Central memory CD8-positive, alpha-beta T cell (primary cell): ENCODE results near the gene MKNK1.
"Not testable (repeated sequence)": the region's sequence is repeated elsewhere in the genome, so short reads cannot be mapped to it uniquely, and the experiment has no call there.

Experiments used
- ATAC-seq: fragments of 150-1000 bp; cut with Tn5 transposase; replicated peaks from 2 replicates; pipeline ENCODE4 v1.10.0; 2022; ENCODE audit warnings: mild to moderate bottlenecking, moderate FRiP score, moderate number of reproducible peaks; ENCODE audit not compliant: poor library complexity, severe bottlenecking; ENCODE audit errors: extremely low read depth
- DNase-seq, 2 donors: peaks; one replicate each; pipeline ENCODE4 v3.0.0; 2021; ENCODE audit warnings: low spot score in 2 of 2
- H3K27ac Mint-ChIP-seq: one replicate; pipeline ENCODE4 v1.8.0; 2022; ENCODE audit warnings: low read depth, mild to moderate bottlenecking, moderate library complexity, mixed read lengths
- H3K27me3 Mint-ChIP-seq: one replicate; pipeline ENCODE4 v1.8.0; 2022; ENCODE audit warnings: mixed read lengths
- H3K36me3 Mint-ChIP-seq: one replicate; pipeline ENCODE4 v1.8.0; 2022; ENCODE audit warnings: mild to moderate bottlenecking, moderate library complexity, mixed read lengths; ENCODE audit not compliant: insufficient read depth
- H3K4me1 Mint-ChIP-seq: one replicate; pipeline ENCODE4 v1.8.0; 2022; ENCODE audit warnings: mixed read lengths
- H3K4me3 Mint-ChIP-seq: one replicate; pipeline ENCODE4 v1.8.0; 2022; ENCODE audit warnings: mild to moderate bottlenecking, moderate library complexity, mixed read lengths
- H3K9me3 Mint-ChIP-seq: one replicate; pipeline ENCODE4 v1.8.0; 2022; ENCODE audit warnings: mixed read lengths

The MKNK1 gene

GRCh38 chr1:46603858-46604549 is at the start of gene MKNK1:
TSS of gene MKNK1 (minus strand) at chr1:46604268. CDS start at chr1:46583327, 20,941 bp downstream.
- Mint-ChIP-seq H3K27me3 (no peaks in the 10 kb centered on the region), H3K27ac (peak within 1 kb of the TSS; percentile 91), H3K36me3 (peaks cover 17% of the 10 kb centered on the region), H3K4me1 (peaks cover 68% of the 10 kb centered on the region), H3K4me3 (peak within 1 kb of the TSS; percentile 91), H3K9me3 (no peaks in the 10 kb centered on the region)
- peak; percentile 95 for DNase-seq
- ATAC-seq: peak; percentile 80

GRCh38 chr1:46653405-46653958 is 49.4 kb upstream of the MKNK1 start:
- Mint-ChIP-seq H3K27ac (no peak overlapping the region), H3K27me3 (no peaks in the 10 kb centered on the region), H3K4me3 (no peak overlapping the region), H3K4me1 (no peaks in the 10 kb centered on the region), H3K36me3 (peaks cover 36% of the 10 kb centered on the region), H3K9me3 (no peaks in the 10 kb centered on the region)
- DNase-seq (no peak), ATAC-seq (no peak)

- H3K4me1 Mint-ChIP-seq: no peaks in the 10 kb centered on the region
- H3K27ac Mint-ChIP-seq: no peak overlapping the region
- H3K4me3 Mint-ChIP-seq: no peak overlapping the region
- H3K27me3 Mint-ChIP-seq: no peaks in the 10 kb centered on the region
- peaks cover 32% of the 10 kb centered on the region for H3K36me3 Mint-ChIP-seq
- H3K9me3 Mint-ChIP-seq: no peaks in the 10 kb centered on the region
- no peak for ATAC-seq
- DNase-seq: no peak
These were observed 48.4 kb upstream of the MKNK1 start for GRCh38 chr1:46652321-46653100.

- H3K36me3 Mint-ChIP-seq: peaks cover 26% of the 10 kb centered on the region
These were observed 47.1 kb upstream of the MKNK1 start for GRCh38 chr1:46651152-46651551.

GRCh38 chr1:46650491-46650890 is 46.4 kb upstream of the MKNK1 start:
- Mint-ChIP-seq H3K27me3 (no peaks in the 10 kb centered on the region), H3K9me3 (no peaks in the 10 kb centered on the region), H3K4me1 (no peaks in the 10 kb centered on the region), H3K4me3 (no peak overlapping the region), H3K27ac (no peak overlapping the region), H3K36me3 (peaks cover 22% of the 10 kb centered on the region)
- no peak for ATAC-seq
- no peak for DNase-seq

More at GRCh38 chr1:46651152-46651551, 47.1 kb upstream of the MKNK1 start:
- not testable (repeated sequence) for H3K4me3 Mint-ChIP-seq, DNase-seq, H3K9me3 Mint-ChIP-seq, ATAC-seq, H3K27me3 Mint-ChIP-seq, H3K4me1 Mint-ChIP-seq, H3K27ac Mint-ChIP-seq

- peaks cover 20% of the 10 kb centered on the region for H3K36me3 Mint-ChIP-seq
- H3K4me1 Mint-ChIP-seq: no peaks in the 10 kb centered on the region
- H3K27ac Mint-ChIP-seq: no peak overlapping the region
- no peaks in the 10 kb centered on the region for H3K27me3 Mint-ChIP-seq
- no peak overlapping the region for H3K4me3 Mint-ChIP-seq
- DNase-seq: no peak
- no peak for ATAC-seq
- H3K9me3 Mint-ChIP-seq: no peaks in the 10 kb centered on the region
These were observed 45.7 kb upstream of the MKNK1 start for GRCh38 chr1:46649764-46650163.

GRCh38 chr1:46647611-46648010 is 43.5 kb upstream of the MKNK1 start:
- peaks cover 12% of the 10 kb centered on the region for H3K36me3 Mint-ChIP-seq
- no peak for ATAC-seq

GRCh38 chr1:46646844-46647243 is 42.8 kb upstream of the MKNK1 start:
- no peak overlapping the region for H3K27ac Mint-ChIP-seq
- ATAC-seq: no peak
- no peaks in the 10 kb centered on the region for H3K27me3 Mint-ChIP-seq
- H3K9me3 Mint-ChIP-seq: no peaks in the 10 kb centered on the region
- H3K4me1 Mint-ChIP-seq: no peaks in the 10 kb centered on the region
- H3K4me3 Mint-ChIP-seq: no peak overlapping the region
- H3K36me3 Mint-ChIP-seq: peaks cover 7% of the 10 kb centered on the region
- DNase-seq: no peak

More at GRCh38 chr1:46647611-46648010, 43.5 kb upstream of the MKNK1 start:
- no peaks in the 10 kb centered on the region for H3K27me3 Mint-ChIP-seq
- H3K9me3 Mint-ChIP-seq: no peaks in the 10 kb centered on the region
- DNase-seq: no peak
- H3K27ac Mint-ChIP-seq: no peak overlapping the region
- no peak overlapping the region for H3K4me3 Mint-ChIP-seq
- no peaks in the 10 kb centered on the region for H3K4me1 Mint-ChIP-seq

GRCh38 chr1:46646331-46646730 is 42.3 kb upstream of the MKNK1 start:
- H3K4me3 Mint-ChIP-seq: no peak overlapping the region
- H3K36me3 Mint-ChIP-seq: peaks cover 9% of the 10 kb centered on the region

GRCh38 chr1:46645815-46646214 is 41.7 kb upstream of the MKNK1 start:
- peaks cover 9% of the 10 kb centered on the region for H3K36me3 Mint-ChIP-seq
- DNase-seq (no peak), ATAC-seq (no peak)
- no peaks in the 10 kb centered on the region for H3K27me3 Mint-ChIP-seq
- no peaks in the 10 kb centered on the region for H3K4me1 Mint-ChIP-seq
- H3K27ac Mint-ChIP-seq: no peak overlapping the region
- H3K4me3 Mint-ChIP-seq: no peak overlapping the region
- no peaks in the 10 kb centered on the region for H3K9me3 Mint-ChIP-seq

More at GRCh38 chr1:46646331-46646730, 42.3 kb upstream of the MKNK1 start:
- Mint-ChIP-seq H3K27ac (no peak overlapping the region), H3K9me3 (no peaks in the 10 kb centered on the region), H3K4me1 (no peaks in the 10 kb centered on the region), H3K27me3 (no peaks in the 10 kb centered on the region)
- DNase-seq (no peak), ATAC-seq (no peak)

GRCh38 chr1:46643368-46643775 is 39.3 kb upstream of the MKNK1 start:
- DNase-seq (no peak), ATAC-seq (no peak)
- Mint-ChIP-seq H3K36me3 (peaks cover 8% of the 10 kb centered on the region), H3K9me3 (no peaks in the 10 kb centered on the region), H3K4me1 (no peaks in the 10 kb centered on the region), H3K4me3 (no peak overlapping the region), H3K27ac (no peak overlapping the region), H3K27me3 (no peaks in the 10 kb centered on the region)

- Mint-ChIP-seq H3K36me3 (peaks cover 8% of the 10 kb centered on the region), H3K4me3 (no peak overlapping the region), H3K27ac (no peak overlapping the region), H3K4me1 (no peaks in the 10 kb centered on the region), H3K27me3 (no peaks in the 10 kb centered on the region), H3K9me3 (no peaks in the 10 kb centered on the region)
- DNase-seq (no peak), ATAC-seq (no peak)
These were observed 38.1 kb upstream of the MKNK1 start for GRCh38 chr1:46642115-46642680.
